IMR-90 (cell line): ENCODE measurements around the gene TSEN15. TPM values are rescaled to one million over a fixed set of nuclear protein-coding genes. Genes with fewer than 3 reads are reported as not detected.

Source experiments
- ATAC-seq: fragments of 200-7000 bp; cut with Tn5 transposase; 2 replicates; pipeline ENCODE4 v1.9.1; 2020; ENCODE audit warnings: low read depth, mild to moderate bottlenecking, moderate library complexity
- BruUV-seq: library from RNA; stranded (reverse); fragments of 400-500 nt; replicated peaks from 2 replicates; lab custom pipeline; 2021; lab: Mats Ljungman, UMichigan
- CTCF ChIA-PET: fragments of 300-600 bp; formaldehyde crosslinking; extraction: SDS; loops from one replicate; lab custom pipeline; 2021; ENCODE audit warnings: antibody characterized with exemption; lab: Yijun Ruan, JAX
- POLR2A ChIA-PET: fragments of 300-600 bp; sonication (Branson Sonifier 250); formaldehyde crosslinking; loops from one replicate; lab custom pipeline; 2022; ENCODE audit warnings: antibody characterized with exemption; ENCODE audit not compliant: unreplicated experiment; lab: Charles Lee
- DNase-seq: peaks from one replicate; pipeline ENCODE4 v3.0.0; 2013
- H2AFZ ChIP-seq: replicated peaks from 2 replicates; pipeline ENCODE3; 2013; ENCODE audit warnings: low read length, mild to moderate bottlenecking; ENCODE audit not compliant: poor library complexity
- H2AK5ac ChIP-seq: 2 replicates; pipeline ENCODE4 v1.6.1; 2013; ENCODE audit warnings: low read depth, low read length, inconsistent platforms
- H2AK9ac ChIP-seq: replicated peaks from 2 replicates; pipeline ENCODE3; 2013; ENCODE audit warnings: mild to moderate bottlenecking, low read depth, low read length, moderate library complexity; ENCODE audit not compliant: poor library complexity
- H2BK120ac ChIP-seq: 2 replicates; pipeline ENCODE4 v1.6.1; 2013; ENCODE audit warnings: low read depth, low read length, inconsistent platforms
- H2BK15ac ChIP-seq: 3 replicates; pipeline ENCODE4 v1.6.1; 2013; ENCODE audit warnings: low read depth, low read length, inconsistent platforms
- H2BK20ac ChIP-seq: 2 replicates; pipeline ENCODE4 v1.6.1; 2013; ENCODE audit warnings: low read depth, mild to moderate bottlenecking, inconsistent platforms, low read length, moderate library complexity
- H2BK5ac ChIP-seq: 2 replicates; pipeline ENCODE4 v1.6.1; 2013; ENCODE audit warnings: mild to moderate bottlenecking, low read depth, low read length, inconsistent platforms; ENCODE audit not compliant: poor library complexity, severe bottlenecking
- H3K14ac ChIP-seq: replicated peaks from 2 replicates; pipeline ENCODE4 v1.6.1; 2013; ENCODE audit warnings: low read depth, low read length, inconsistent platforms
- H3K18ac ChIP-seq: 2 replicates; pipeline ENCODE4 v1.6.1; 2013; ENCODE audit warnings: low read depth, low read length, control low read depth
- H3K23ac ChIP-seq: 2 replicates; pipeline ENCODE4 v1.6.1; 2013; ENCODE audit warnings: low read depth, low read length, inconsistent platforms
- H3K27ac ChIP-seq: 2 replicates; pipeline ENCODE4 v1.5.1; 2013; ENCODE audit warnings: mild to moderate bottlenecking, control low read depth, low read length; ENCODE audit not compliant: insufficient read depth
- H3K27me3 ChIP-seq: 2 replicates; pipeline ENCODE4 v1.6.1; 2013; ENCODE audit warnings: low read length; ENCODE audit not compliant: control insufficient read depth, insufficient read depth
- H3K36me3 ChIP-seq: 2 replicates; pipeline ENCODE4 v1.6.1; 2013; ENCODE audit warnings: low read length, mixed read lengths; ENCODE audit not compliant: control insufficient read depth, insufficient read depth
- H3K4ac ChIP-seq: 2 replicates; pipeline ENCODE4 v1.6.1; 2013; ENCODE audit warnings: low read depth, low read length, inconsistent platforms
- H3K4me1 ChIP-seq: 2 replicates; pipeline ENCODE4 v1.6.1; 2013; ENCODE audit warnings: low read length, mixed read lengths; ENCODE audit not compliant: control insufficient read depth, insufficient read depth
- H3K4me2 ChIP-seq: 2 replicates; pipeline ENCODE4 v1.6.1; 2013; ENCODE audit warnings: low read depth, mild to moderate bottlenecking, control low read depth, low read length, moderate library complexity
- H3K4me3 ChIP-seq: 2 replicates; pipeline ENCODE4 v1.5.1; 2013; ENCODE audit warnings: low read depth, mild to moderate bottlenecking, control low read depth, low read length, moderate library complexity; ENCODE audit not compliant: insufficient read depth
- H3K56ac ChIP-seq: 2 replicates; pipeline ENCODE4 v1.6.1; 2013; ENCODE audit warnings: low read length, inconsistent platforms; ENCODE audit not compliant: insufficient read depth; ENCODE audit errors: extremely low read depth
- H3K79me1 ChIP-seq, 2 experiments: 2 replicates each; pipeline ENCODE4 v1.6.1; 2013; ENCODE audit warnings: low read length in 2 of 2, inconsistent platforms in 1 of 2, low read depth in 1 of 2
- H3K9ac ChIP-seq: 2 replicates; pipeline ENCODE4 v1.6.1; 2013; ENCODE audit warnings: low read depth, low read length, control low read depth
- H3K9me1 ChIP-seq: 2 replicates; pipeline ENCODE4 v1.6.1; 2013; ENCODE audit warnings: low read length, inconsistent platforms; ENCODE audit not compliant: insufficient read depth
- H3K9me3 ChIP-seq: 2 replicates; pipeline ENCODE4 v1.6.1; 2013; ENCODE audit warnings: low read length; ENCODE audit not compliant: control insufficient read depth, insufficient read depth
- H4K20me1 ChIP-seq: 2 replicates; pipeline ENCODE4 v1.6.1; 2013; ENCODE audit warnings: low read length, inconsistent platforms; ENCODE audit not compliant: insufficient read depth
- H4K5ac ChIP-seq: 2 replicates; pipeline ENCODE4 v1.6.1; 2013; ENCODE audit warnings: mild to moderate bottlenecking, low read depth, low read length, control low read depth
- H4K8ac ChIP-seq, 2 experiments: 2 replicates each; pipeline ENCODE4 v1.6.1; 2013; ENCODE audit warnings: low read depth in 2 of 2, low read length in 2 of 2, control low read depth in 1 of 2, inconsistent platforms in 1 of 2
- H4K91ac ChIP-seq: 2 replicates; pipeline ENCODE4 v1.6.1; 2013; ENCODE audit warnings: low read depth, low read length, inconsistent platforms; ENCODE audit not compliant: insufficient read depth
- BHLHE40 ChIP-seq: fragments of 150-350 bp; IDR thresholded peaks from 2 replicates; pipeline ENCODE4 v1.6.1; 2016; ENCODE audit warnings: mild to moderate bottlenecking, low read depth, low read length
- CEBPB ChIP-seq: IDR thresholded peaks from 2 replicates; pipeline ENCODE4 v1.6.1; 2012; ENCODE audit warnings: low read depth, low read length, improper control_type of control experiment
- CHD1 ChIP-seq: IDR thresholded peaks from 2 replicates; pipeline ENCODE4 v1.6.1; 2012; ENCODE audit warnings: low read depth, low read length, improper control_type of control experiment
- FOS ChIP-seq: fragments of 150-350 bp; IDR thresholded peaks from 2 replicates; pipeline ENCODE4 v1.6.1; 2016; ENCODE audit warnings: low read depth, low read length
- MAFK ChIP-seq: IDR thresholded peaks from 2 replicates; pipeline ENCODE4 v1.6.1; 2012; ENCODE audit warnings: low read depth, low read length, improper control_type of control experiment
- MAZ ChIP-seq: IDR thresholded peaks from 2 replicates; pipeline ENCODE4 v1.6.1; 2012; ENCODE audit warnings: low read depth, mild to moderate bottlenecking, low read length, improper control_type of control experiment, moderate library complexity, borderline replicate concordance
- MXI1 ChIP-seq: IDR thresholded peaks from 2 replicates; pipeline ENCODE4 v1.6.1; 2012; ENCODE audit warnings: low read depth, mild to moderate bottlenecking, low read length, moderate library complexity, borderline replicate concordance
- NFE2L2 ChIP-seq: fragments of 150-350 bp; IDR thresholded peaks from 2 replicates; pipeline ENCODE4 v1.6.1; 2016; ENCODE audit warnings: low read depth, mild to moderate bottlenecking, low read length
- POLR2A ChIP-seq: IDR thresholded peaks from 2 replicates; pipeline ENCODE4 v1.6.1; 2012; ENCODE audit warnings: mild to moderate bottlenecking, low read depth, low read length
- RAD21 ChIP-seq: IDR thresholded peaks from 2 replicates; pipeline ENCODE4 v1.6.1; 2012; ENCODE audit warnings: low read length, improper control_type of control experiment
- RCOR1 ChIP-seq: IDR thresholded peaks from 2 replicates; pipeline ENCODE4 v1.6.1; 2012; ENCODE audit warnings: mild to moderate bottlenecking, low read length, improper control_type of control experiment; ENCODE audit not compliant: insufficient replicate concordance
- RFX5 ChIP-seq: IDR thresholded peaks from 2 replicates; pipeline ENCODE4 v1.8.0; 2012; ENCODE audit warnings: low read depth, mild to moderate bottlenecking, low read length, moderate library complexity
- SMC3 ChIP-seq: fragments of 150-350 bp; IDR thresholded peaks from 2 replicates; pipeline ENCODE4 v1.6.1; 2016; ENCODE audit warnings: low read depth, mild to moderate bottlenecking, antibody characterized with exemption, low read length, moderate library complexity
- WGBS, 2 experiments: methylation state at CpG; one replicate each; pipeline versions ENCODE4 v1.1.5 to v1.1.7; 2013; ENCODE audit warnings: missing lambda C conversion rate in 2 of 2; ENCODE audit not compliant: insufficient read length in 1 of 2; ENCODE audit errors: extremely low coverage in 2 of 2; 5-methylcytosine and 5-hydroxymethylcytosine counted together
- dilution Hi-C: fragments of 300-500 bp; cut with HindIII; formaldehyde crosslinking; loops from one replicate; pipeline ENCODE4 v1.14.3; 2018; ENCODE audit warnings: low sequenced_read_pairs; ENCODE audit not compliant: unreplicated experiment
- in situ Hi-C: fragments of 300-500 bp; cut with MboI; formaldehyde crosslinking; loops from 3 replicates; pipeline ENCODE4 v1.14.3; 2019; ENCODE audit warnings: low sequenced_read_pairs, inconsistent platforms, mixed read lengths
- intact Hi-C: fragments of 100-400 bp; cut with micrococcal nuclease; formaldehyde crosslinking; loops from 2 replicates; pipeline ENCODE4 v1.10.0; 2022
- polyA plus RNA-seq, 3 experiments: library from polyadenylated mRNA; depleted of rRNA; stranded (reverse); fragments of >200 nt; gene quantifications; 2 replicates each; pipeline ENCODE4 v1.2.3, GENCODE V29; 2012; ENCODE audit warnings: low replicate concordance in 1 of 3
- total RNA-seq: library from RNA; depleted of rRNA; stranded (reverse); fragments of >200 nt; gene quantifications from 2 replicates; pipeline ENCODE4 v1.2.3, GENCODE V29; 2012
- TF ChIP-seq, protein P1 (sequence below): fragments of 150-350 bp; IDR thresholded peaks from 2 replicates; pipeline ENCODE4 v1.6.1; 2017; ENCODE audit warnings: mild to moderate bottlenecking, antibody characterized with exemption, low read length, low read depth
- TF ChIP-seq, protein P2 (sequence below): conservative IDR thresholded peaks from 2 replicates; pipeline ENCODE4 v1.5.1; 2012; ENCODE audit warnings: mild to moderate bottlenecking, low read depth, low read length, improper control_type of control experiment
- TF ChIP-seq, protein P3 (sequence below): fragments of 150-350 bp; IDR thresholded peaks from 2 replicates; pipeline ENCODE4 v1.6.1; 2016; ENCODE audit warnings: low read depth, mild to moderate bottlenecking, low read length, moderate library complexity, borderline replicate concordance

Gene TSEN15
- total and polyA plus RNA-seq, 2 of the 4 experiments (the other 2 are of a cell fraction): 32.4 to 45.0 TPM

DNA sequence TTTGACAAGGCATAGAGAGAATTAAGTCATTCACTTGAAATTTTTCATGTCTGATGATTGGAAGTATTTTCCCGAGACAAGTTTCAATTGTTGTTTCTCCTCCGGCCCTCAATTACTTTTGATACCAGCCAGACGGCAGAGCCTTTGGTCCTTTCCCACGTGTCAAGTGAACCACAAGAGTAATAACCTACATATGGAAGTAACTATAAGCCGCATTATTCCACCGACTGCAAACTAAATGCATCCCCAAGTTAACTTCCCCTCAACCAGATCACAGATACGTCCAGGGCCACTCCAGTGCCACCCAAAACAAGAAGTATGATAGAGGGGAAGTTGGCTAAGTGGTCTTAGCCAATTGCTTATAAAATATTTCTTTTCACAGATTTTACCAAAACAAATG is 34.2 kb upstream of the TSEN15 start:
- Histone ChIP-seq H4K5ac (no peak overlapping the region), H2AK9ac (no peak overlapping the region), H3K18ac (no peak overlapping the region), H3K9ac (no peak overlapping the region), H3K79me1 (no peaks in the 10 kb centered on the region), H4K8ac (no peak overlapping the region), H3K4me2 (no peak overlapping the region), H2AFZ (no peak overlapping the region), H2BK5ac (no peak overlapping the region), H3K23ac (no peak overlapping the region), H3K4ac (no peak overlapping the region), H2BK15ac (no peak overlapping the region), H3K27ac (no peak overlapping the region), H2BK20ac (no peak overlapping the region), H3K4me3 (no peak overlapping the region), H3K36me3 (no peaks in the 10 kb centered on the region), H3K9me1 (no peaks in the 10 kb centered on the region), H3K56ac (no peak overlapping the region), H2BK120ac (no peak overlapping the region), H3K27me3 (no peaks in the 10 kb centered on the region), H2AK5ac (no peak overlapping the region), H3K9me3 (no peaks in the 10 kb centered on the region), H4K20me1 (no peaks in the 10 kb centered on the region), H3K4me1 (no peaks in the 10 kb centered on the region), H3K14ac (no peak overlapping the region), H4K91ac (no peak overlapping the region)
- dilution Hi-C loops (no loop called here), intact Hi-C loops (no loop called here), in situ Hi-C loops (no loop called here)
- DNase-seq (no peak), ATAC-seq (no peak)
- POLR2A ChIA-PET: interaction anchor here (0.6 kb wide), 1 partner anchor 38 kb away, joined by 3 read pairs; no protein-coding TSS in a partner anchor
- CTCF ChIA-PET: interaction anchor here (1.2 kb wide), 1 partner anchor 13 kb away, joined by 3 read pairs; no protein-coding TSS in a partner anchor
- no TSS peak for BruUV-seq
- WGBS, 2 experiments: no CpG with 5 or more reads among the region's 7 CpGs
- TF ChIP-seq NFE2L2 (no peak), BHLHE40 (no peak), FOS (no peak), CEBPB (no peak), RAD21 (no peak), CHD1 (no peak), MAFK (no peak), MXI1 (no peak), MAZ (no peak), SMC3 (no peak), RFX5 (no peak), POLR2A (no peak), RCOR1 (no peak)
- TF ChIP-seq, protein P1, sequence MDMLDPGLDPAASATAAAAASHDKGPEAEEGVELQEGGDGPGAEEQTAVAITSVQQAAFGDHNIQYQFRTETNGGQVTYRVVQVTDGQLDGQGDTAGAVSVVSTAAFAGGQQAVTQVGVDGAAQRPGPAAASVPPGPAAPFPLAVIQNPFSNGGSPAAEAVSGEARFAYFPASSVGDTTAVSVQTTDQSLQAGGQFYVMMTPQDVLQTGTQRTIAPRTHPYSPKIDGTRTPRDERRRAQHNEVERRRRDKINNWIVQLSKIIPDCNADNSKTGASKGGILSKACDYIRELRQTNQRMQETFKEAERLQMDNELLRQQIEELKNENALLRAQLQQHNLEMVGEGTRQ: no peak
- TF ChIP-seq, protein P2, sequence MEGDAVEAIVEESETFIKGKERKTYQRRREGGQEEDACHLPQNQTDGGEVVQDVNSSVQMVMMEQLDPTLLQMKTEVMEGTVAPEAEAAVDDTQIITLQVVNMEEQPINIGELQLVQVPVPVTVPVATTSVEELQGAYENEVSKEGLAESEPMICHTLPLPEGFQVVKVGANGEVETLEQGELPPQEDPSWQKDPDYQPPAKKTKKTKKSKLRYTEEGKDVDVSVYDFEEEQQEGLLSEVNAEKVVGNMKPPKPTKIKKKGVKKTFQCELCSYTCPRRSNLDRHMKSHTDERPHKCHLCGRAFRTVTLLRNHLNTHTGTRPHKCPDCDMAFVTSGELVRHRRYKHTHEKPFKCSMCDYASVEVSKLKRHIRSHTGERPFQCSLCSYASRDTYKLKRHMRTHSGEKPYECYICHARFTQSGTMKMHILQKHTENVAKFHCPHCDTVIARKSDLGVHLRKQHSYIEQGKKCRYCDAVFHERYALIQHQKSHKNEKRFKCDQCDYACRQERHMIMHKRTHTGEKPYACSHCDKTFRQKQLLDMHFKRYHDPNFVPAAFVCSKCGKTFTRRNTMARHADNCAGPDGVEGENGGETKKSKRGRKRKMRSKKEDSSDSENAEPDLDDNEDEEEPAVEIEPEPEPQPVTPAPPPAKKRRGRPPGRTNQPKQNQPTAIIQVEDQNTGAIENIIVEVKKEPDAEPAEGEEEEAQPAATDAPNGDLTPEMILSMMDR: no peak
- TF ChIP-seq, protein P3, sequence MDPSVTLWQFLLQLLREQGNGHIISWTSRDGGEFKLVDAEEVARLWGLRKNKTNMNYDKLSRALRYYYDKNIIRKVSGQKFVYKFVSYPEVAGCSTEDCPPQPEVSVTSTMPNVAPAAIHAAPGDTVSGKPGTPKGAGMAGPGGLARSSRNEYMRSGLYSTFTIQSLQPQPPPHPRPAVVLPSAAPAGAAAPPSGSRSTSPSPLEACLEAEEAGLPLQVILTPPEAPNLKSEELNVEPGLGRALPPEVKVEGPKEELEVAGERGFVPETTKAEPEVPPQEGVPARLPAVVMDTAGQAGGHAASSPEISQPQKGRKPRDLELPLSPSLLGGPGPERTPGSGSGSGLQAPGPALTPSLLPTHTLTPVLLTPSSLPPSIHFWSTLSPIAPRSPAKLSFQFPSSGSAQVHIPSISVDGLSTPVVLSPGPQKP: no peak
